GM12891 (cell line): ENCODE data around the gene HCN1.

Experiments
- DNase-seq: peaks from one replicate; pipeline ENCODE4 v3.0.0; 2011; ENCODE audit warnings: low spot score; ENCODE audit not compliant: insufficient read length
- FAIRE-seq: peaks from 2 replicates; lab custom pipeline; 2011; peaks lifted over from hg19 to GRCh38; lab: Jason Lieb, UNC
- PAX5 ChIP-seq: IDR thresholded peaks from 2 replicates; pipeline ENCODE4 v1.6.1; 2011; ENCODE audit warnings: low read length, moderate library complexity, mild to moderate bottlenecking; ENCODE audit not compliant: insufficient read depth, severe bottlenecking
- POLR2A ChIP-seq: IDR thresholded peaks from 2 replicates; pipeline ENCODE4 v1.6.1; 2011; ENCODE audit warnings: low read depth, low read length, control low read depth
- POLR2AphosphoS5 ChIP-seq: IDR thresholded peaks from 2 replicates; pipeline ENCODE4 v1.6.1; 2011; ENCODE audit warnings: low read depth, low read length, control low read depth
- POU2F2 ChIP-seq: IDR thresholded peaks from 2 replicates; pipeline ENCODE4 v1.6.1; 2011; ENCODE audit warnings: low read depth, mild to moderate bottlenecking, control low read depth, low read length, moderate library complexity
- SPI1 ChIP-seq: IDR thresholded peaks from 2 replicates; pipeline ENCODE4 v1.6.1; 2011; ENCODE audit warnings: low read depth, low read length, control low read depth
- TAF1 ChIP-seq: IDR thresholded peaks from 2 replicates; pipeline ENCODE4 v1.6.1; 2011; ENCODE audit warnings: low read depth, low read length, control low read depth

Gene HCN1

GRCh38 chr5:45277860-45278259 lies 418.3 kb downstream of the HCN1 start:
- TF ChIP-seq POU2F2 (no peak), SPI1 (no peak), PAX5 (no peak), TAF1 (no peak), POLR2AphosphoS5 (no peak), POLR2A (no peak)
- DNase-seq, result no peak
- no peak for FAIRE-seq

DNA sequence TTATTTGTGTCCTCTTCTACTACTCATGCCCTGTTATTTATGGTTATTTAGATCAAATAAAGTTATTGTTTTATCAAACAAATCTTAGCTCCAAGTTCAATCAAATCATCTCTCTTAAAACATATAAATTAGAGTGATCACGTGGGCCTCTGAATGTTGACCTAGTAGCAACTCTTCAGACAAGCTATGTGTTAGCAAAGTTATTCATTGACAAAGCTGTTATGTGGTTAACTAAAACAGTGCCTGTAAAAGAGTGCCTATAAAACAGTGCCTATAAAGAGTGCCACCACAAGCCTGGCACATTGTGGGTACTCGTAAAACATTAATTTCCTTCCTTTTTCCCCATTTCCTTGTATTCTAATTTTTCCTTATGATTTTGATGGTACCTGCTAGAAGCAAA lies 421.9 kb downstream of the HCN1 start:
- DNase-seq (no peak), FAIRE-seq (no peak)
- TF ChIP-seq TAF1 (no peak), POU2F2 (no peak), POLR2A (no peak), POLR2AphosphoS5 (no peak), PAX5 (no peak), SPI1 (no peak)

DNA sequence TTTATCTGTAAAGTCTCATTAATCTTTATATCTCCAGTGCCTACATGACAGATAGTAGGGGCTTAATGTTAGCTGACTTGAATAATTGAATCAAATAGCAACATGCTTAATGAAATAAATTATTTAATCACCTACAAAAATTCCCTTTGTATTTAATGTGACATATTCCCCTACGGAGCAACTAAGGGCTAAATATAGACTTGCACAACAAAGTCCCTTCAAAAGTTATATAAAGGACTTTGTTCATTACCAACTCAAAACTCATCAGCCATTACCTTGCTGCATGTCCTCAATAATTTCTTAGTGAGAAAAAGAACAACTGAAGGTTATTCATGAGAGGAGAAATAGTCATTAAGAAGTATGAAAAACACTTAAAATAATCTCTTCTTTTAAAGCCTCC lies 424.6 kb downstream of the HCN1 start:
- TF ChIP-seq SPI1, result no peak
- no peak for TF ChIP-seq POLR2A
- no peak for TF ChIP-seq POLR2AphosphoS5
- TF ChIP-seq POU2F2, result no peak
- no peak for TF ChIP-seq PAX5
- FAIRE-seq, result no peak
- no peak for DNase-seq

DNA sequence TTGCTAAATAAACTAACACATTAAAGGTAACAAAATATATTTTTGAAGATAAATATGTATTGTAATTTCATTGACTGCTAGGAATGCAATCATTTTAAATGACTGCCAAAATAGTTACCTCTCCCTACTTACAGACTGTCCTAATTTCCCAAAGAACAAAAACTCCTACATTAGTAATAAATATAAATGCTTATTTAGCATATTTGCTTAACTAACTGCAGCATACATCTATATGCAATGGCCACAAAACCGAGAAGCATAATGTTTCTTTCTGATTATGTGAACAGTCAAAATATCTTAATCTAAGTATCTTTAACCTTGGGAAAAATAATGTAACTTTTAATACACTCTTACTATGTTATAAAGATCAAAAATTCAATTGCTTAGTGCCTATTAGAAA lies 431.7 kb downstream of the HCN1 start:
- FAIRE-seq, result no peak
- no peak for TF ChIP-seq POU2F2
- no peak for TF ChIP-seq TAF1
- TF ChIP-seq POLR2AphosphoS5, result no peak
- no peak for DNase-seq

- TF ChIP-seq TAF1 (no peak), POLR2A (no peak), PAX5 (no peak), POU2F2 (no peak), SPI1 (no peak)
- DNase-seq (no peak), FAIRE-seq (no peak)
These were observed 434.1 kb downstream of the HCN1 start for GRCh38 chr5:45262061-45262590.

- TF ChIP-seq PAX5 (no peak), SPI1 (no peak), POU2F2 (no peak), TAF1 (no peak), POLR2A (no peak), POLR2AphosphoS5 (no peak)
- FAIRE-seq (no peak), DNase-seq (no peak)
These were observed 435.1 kb downstream of the HCN1 start for GRCh38 chr5:45261125-45261524.

DNA sequence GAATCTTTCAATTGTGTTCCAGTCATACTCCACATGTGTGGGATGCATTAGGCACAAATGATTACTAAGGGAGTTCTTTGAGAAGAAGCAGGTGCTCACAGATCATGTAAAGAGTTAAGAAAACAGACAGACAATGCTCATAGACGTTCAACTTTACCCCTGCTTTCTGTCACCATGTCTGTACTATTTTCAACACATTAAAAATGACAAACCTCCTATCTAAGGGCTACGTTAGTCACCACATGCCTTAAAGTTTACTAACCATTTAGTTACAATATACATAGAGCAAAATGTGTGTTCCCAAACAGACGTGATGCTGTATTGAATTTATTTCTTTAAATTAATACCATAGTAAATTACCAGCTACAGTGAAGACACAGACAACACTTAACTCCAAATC lies 435.9 kb downstream of the HCN1 start:
- TF ChIP-seq SPI1 (no peak), PAX5 (no peak), POLR2A (no peak), TAF1 (no peak), POLR2AphosphoS5 (no peak), POU2F2 (no peak)
- DNase-seq (no peak), FAIRE-seq (no peak)

- no peak for FAIRE-seq
- TF ChIP-seq SPI1, result no peak
- TF ChIP-seq POLR2A, result no peak
- TF ChIP-seq POU2F2, result no peak
- TF ChIP-seq POLR2AphosphoS5, result no peak
- no peak for TF ChIP-seq TAF1
- TF ChIP-seq PAX5, result no peak
These were observed 443.2 kb downstream of the HCN1 start for GRCh38 chr5:45252978-45253377.

DNA sequence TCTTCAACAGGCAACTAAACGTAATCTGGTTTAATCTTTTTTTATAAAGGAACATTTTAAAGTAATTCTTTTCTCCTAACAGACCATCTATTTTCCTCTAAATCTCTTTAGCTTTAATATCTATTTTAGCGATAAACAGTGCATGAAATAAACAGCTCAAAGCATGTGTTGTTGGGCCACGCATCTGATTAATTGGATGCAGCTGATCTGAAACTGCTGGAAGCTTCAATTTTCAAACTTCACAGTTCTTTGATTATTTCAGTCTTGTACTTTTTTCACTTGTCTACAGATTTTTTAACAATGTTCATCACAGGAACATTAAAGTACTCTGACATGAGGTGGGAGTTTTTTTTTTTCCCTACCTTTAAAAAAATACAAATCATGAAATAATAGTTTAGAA lies 443.6 kb downstream of the HCN1 start:
- TF ChIP-seq POU2F2, result no peak
- no peak for TF ChIP-seq POLR2A
- no peak for TF ChIP-seq PAX5
- TF ChIP-seq TAF1, result no peak
- no peak for TF ChIP-seq POLR2AphosphoS5
- TF ChIP-seq SPI1, result no peak
- FAIRE-seq, result no peak
- no peak for DNase-seq

More at GRCh38 chr5:45252978-45253377, 443.2 kb downstream of the HCN1 start:
- DNase-seq, result no peak

DNA sequence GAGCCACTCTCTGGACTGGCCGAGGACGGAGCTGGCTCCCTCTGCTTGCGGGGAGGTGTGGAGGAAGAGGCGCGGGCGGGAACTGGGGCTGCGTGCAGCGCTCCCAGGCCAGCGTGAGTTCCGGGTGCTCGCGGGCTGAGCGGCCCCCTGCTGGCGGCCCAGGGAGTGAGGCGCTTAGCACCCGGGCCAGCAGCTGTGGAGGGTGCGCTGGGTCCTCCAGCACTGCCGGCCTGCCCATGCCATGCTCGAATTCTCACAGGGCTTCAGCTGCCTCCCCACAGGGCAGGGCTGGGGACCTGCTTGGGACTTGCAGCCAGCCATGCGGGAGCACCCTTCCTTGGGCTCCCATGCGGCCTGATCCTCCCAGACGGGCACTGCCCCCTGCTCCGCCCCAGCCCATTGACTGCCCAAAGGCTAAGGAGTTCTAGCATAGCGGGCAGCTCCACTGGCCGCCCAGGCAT lies 470.6 kb downstream of the HCN1 start:
- FAIRE-seq, result no peak
- no peak for DNase-seq
- TF ChIP-seq PAX5, result no peak
- no peak for TF ChIP-seq SPI1
- no peak for TF ChIP-seq POLR2A
- TF ChIP-seq TAF1, result no peak
- TF ChIP-seq POLR2AphosphoS5, result no peak
- no peak for TF ChIP-seq POU2F2
